HCT116 (cell line): ENCODE measurements around the gene TRIL. TPM values are rescaled to one million over a fixed set of nuclear protein-coding genes. Genes with fewer than 3 reads are reported as not detected.

Experiments
- ATAC-seq: fragments of 200-7000 bp; cut with Tn5 transposase; 2 replicates; pipeline ENCODE4 v1.9.1; 2020; ENCODE audit warnings: mild to moderate bottlenecking, moderate library complexity
- BruUV-seq: library from RNA; stranded (reverse); fragments of 400-500 nt; replicated peaks from 2 replicates; lab custom pipeline; 2021; lab: Mats Ljungman, UMichigan
- CTCF ChIA-PET: fragments of 300-600 bp; sonication (Branson Sonifier 250); formaldehyde crosslinking; loops from one replicate; lab custom pipeline; 2021; ENCODE audit warnings: antibody characterized with exemption; lab: Charles Lee
- POLR2A ChIA-PET: fragments of 300-600, 350-600 bp; sonication (Branson Sonifier 250); formaldehyde crosslinking; loops from one replicate; lab custom pipeline; 2021; ENCODE audit warnings: antibody characterized with exemption; lab: Charles Lee
- RAD21 ChIA-PET, 2 experiments: fragments of 300-600 bp; sonication (Branson Sonifier 250); formaldehyde crosslinking; loops; one replicate each; lab custom pipeline; 2023; ENCODE audit warnings: low total read pairs in 2 of 2; ENCODE audit not compliant: uncharacterized antibody in 2 of 2, unreplicated experiment in 2 of 2, low non-redundant PET in 1 of 2; lab: Charles Lee
- DNase-seq: peaks from one replicate; pipeline ENCODE4 v3.0.0-alpha.2; 2010; ENCODE audit warnings: low read depth, low spot score
- H2AFZ ChIP-seq: fragments of 200-600 bp; shearing (Covaris generic), sonication (generic); 2 replicates; pipeline ENCODE4 v1.6.1; 2017; ENCODE audit warnings: low read depth, mixed run types, mixed read lengths, antibody characterized with exemption, low read length; ENCODE audit not compliant: poor library complexity, severe bottlenecking
- H3K27ac ChIP-seq: 2 replicates; pipeline ENCODE4 v1.5.1; 2012; ENCODE audit warnings: low read depth, low read length
- H3K27me3 ChIP-seq: fragments of 200-600 bp; sonication (generic); 2 replicates; pipeline ENCODE4 v1.6.1; 2016; ENCODE audit warnings: mixed run types, low read length, mixed read lengths; ENCODE audit not compliant: insufficient read depth
- H3K36me3 ChIP-seq, 2 experiments: fragments of 200-500 bp in 1 of 2; fragments of 200-600 bp in 1 of 2; sonication (Bioruptor generic) in 1 of 2; sonication (generic) in 1 of 2; 2 replicates each; pipeline versions ENCODE4 v1.5.1 to v1.6.1; 2014 to 2016; ENCODE audit warnings: low read length in 2 of 2, inconsistent platforms in 1 of 2, mixed read lengths in 1 of 2, mixed run types in 1 of 2; ENCODE audit not compliant: insufficient read depth in 2 of 2, control insufficient read depth in 1 of 2
- H3K4me1 ChIP-seq, 2 experiments: fragments of 200-600 bp in 1 of 2; sonication (generic) in 1 of 2; 2 replicates each; pipeline versions ENCODE4 v1.5.1 to v1.6.1; 2012 to 2017; ENCODE audit warnings: low read length in 2 of 2, inconsistent platforms in 1 of 2, mild to moderate bottlenecking in 1 of 2, mixed read lengths in 1 of 2, mixed run types in 1 of 2, moderate library complexity in 1 of 2; ENCODE audit not compliant: insufficient read depth in 2 of 2, control insufficient read depth in 1 of 2
- H3K4me2 ChIP-seq: fragments of 200-600 bp; sonication (generic); 2 replicates; pipeline ENCODE4 v1.6.1; 2017; ENCODE audit warnings: mixed run types, low read length, mixed read lengths
- H3K4me3 ChIP-seq, 2 experiments: fragments of 200-600 bp in 1 of 2; sonication (generic) in 1 of 2; replicated peaks in 1 of 2; 2 replicates each; pipeline ENCODE4 v1.5.1; 2011 to 2016; ENCODE audit warnings: low read length in 2 of 2, control low read depth in 1 of 2, low read depth in 1 of 2, mild to moderate bottlenecking in 1 of 2, mixed read lengths in 1 of 2, mixed run types in 1 of 2
- H3K79me2 ChIP-seq: fragments of 200-600 bp; sonication (generic); 2 replicates; pipeline ENCODE4 v1.6.1; 2017; ENCODE audit warnings: mild to moderate bottlenecking, mixed run types, low read length, moderate library complexity, mixed read lengths; ENCODE audit not compliant: insufficient read depth
- H3K9ac ChIP-seq: fragments of 200-600 bp; sonication (generic); 2 replicates; pipeline ENCODE4 v1.6.1; 2016; ENCODE audit warnings: low read length, mixed read lengths
- H3K9me2 ChIP-seq: fragments of 200-600 bp; sonication (generic), shearing (Covaris generic); 2 replicates; pipeline ENCODE4 v1.6.1; 2017; ENCODE audit warnings: mixed run types, mild to moderate bottlenecking, moderate library complexity; ENCODE audit not compliant: insufficient read depth
- H3K9me3 ChIP-seq, 2 experiments: fragments of 200-500 bp in 1 of 2; fragments of 200-600 bp in 1 of 2; sonication (Bioruptor generic) in 1 of 2; sonication (generic) in 1 of 2; 2 replicates each; pipeline ENCODE4 v1.6.1; 2014 to 2017; ENCODE audit warnings: low read length in 2 of 2, mixed read lengths in 2 of 2, inconsistent platforms in 1 of 2, low read depth in 1 of 2, mild to moderate bottlenecking in 1 of 2, mixed run types in 1 of 2, moderate library complexity in 1 of 2; ENCODE audit not compliant: control insufficient read depth in 1 of 2, insufficient read depth in 1 of 2
- H4K20me1 ChIP-seq: fragments of 200-600 bp; sonication (generic), shearing (Covaris generic); 2 replicates; pipeline ENCODE4 v1.6.1; 2017; ENCODE audit warnings: mixed run types, mild to moderate bottlenecking, moderate library complexity; ENCODE audit not compliant: insufficient read depth
- CBX3 ChIP-seq: IDR thresholded peaks from 2 replicates; pipeline ENCODE4 v1.6.1; 2012; ENCODE audit warnings: low read depth
- CEBPB ChIP-seq: IDR thresholded peaks from 2 replicates; pipeline ENCODE4 v1.6.1; 2012; ENCODE audit warnings: low read depth
- EZH2phosphoT487 ChIP-seq: fragments of 200-600 bp; IDR thresholded peaks from 2 replicates; pipeline ENCODE4 v1.6.1; 2018; ENCODE audit warnings: antibody characterized with exemption, borderline replicate concordance
- JUND ChIP-seq: IDR thresholded peaks from 2 replicates; pipeline ENCODE4 v1.6.1; 2012
- RAD21 ChIP-seq: IDR thresholded peaks from 2 replicates; pipeline ENCODE4 v1.6.1; 2012; ENCODE audit warnings: low read depth, mild to moderate bottlenecking
- SIN3A ChIP-seq: IDR thresholded peaks from 2 replicates; pipeline ENCODE4 v1.6.1; 2012; ENCODE audit warnings: low read depth
- SP1 ChIP-seq: IDR thresholded peaks from 2 replicates; pipeline ENCODE4 v1.6.1; 2012; ENCODE audit warnings: low read depth
- SRF ChIP-seq: IDR thresholded peaks from 2 replicates; pipeline ENCODE4 v1.6.1; 2012; ENCODE audit warnings: low read depth
- TCF7L2 ChIP-seq: IDR thresholded peaks from 2 replicates; pipeline ENCODE4 v1.7.0; 2011; ENCODE audit warnings: borderline replicate concordance, inconsistent platforms; ENCODE audit not compliant: insufficient read depth, insufficient read length; ENCODE audit errors: extremely low read depth
- intact Hi-C: fragments of 100-400 bp; cut with micrococcal nuclease; formaldehyde crosslinking; loops from 2 replicates; pipeline ENCODE4 v1.10.0; 2022
- total RNA-seq: library from RNA; stranded (reverse); gene quantifications from one replicate; pipeline ENCODE4 v1.2.1, GENCODE V29; 2021; ENCODE audit not compliant: unreplicated experiment
- TF ChIP-seq, protein P1 (sequence below): IDR thresholded peaks from 2 replicates; pipeline ENCODE4 v1.6.1; 2012
- TF ChIP-seq, protein P2 (sequence below), 3 experiments: fragments of 200-600 bp in 1 of 3; sonication (generic) in 1 of 3; IDR thresholded peaks in 2 of 3; conservative IDR thresholded peaks in 1 of 3; 2 replicates each; pipeline ENCODE4 v1.5.1; 2012 to 2017; ENCODE audit warnings: low read depth in 2 of 3, low read length in 2 of 3, antibody characterized with exemption in 1 of 3, borderline replicate concordance in 1 of 3, control low read depth in 1 of 3, mild to moderate bottlenecking in 1 of 3, mixed read lengths in 1 of 3, mixed run types in 1 of 3, moderate library complexity in 1 of 3; ENCODE audit not compliant: insufficient read depth in 1 of 3

Gene TRIL
- total RNA-seq, 1 experiment from 2014 or later, result not detected

DNA sequence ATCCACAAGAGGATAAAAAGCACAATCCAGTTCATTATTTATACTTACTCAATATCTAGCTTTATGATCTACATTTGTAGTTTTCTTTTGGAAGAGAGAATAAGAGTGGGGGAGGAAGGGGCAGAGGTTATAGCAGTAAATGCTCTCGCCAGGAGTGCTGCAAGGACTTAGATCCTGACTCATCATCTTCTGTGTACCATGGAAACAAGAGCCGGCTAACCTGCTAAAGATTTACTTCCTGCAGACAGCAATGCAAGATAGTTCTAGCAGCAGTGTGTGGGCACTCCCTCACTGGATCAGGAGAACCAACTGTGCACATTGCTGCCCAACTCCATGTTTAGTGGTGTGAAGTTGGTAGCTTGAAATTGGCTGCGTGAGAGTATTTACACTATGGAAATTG lies 47.7 kb upstream of the TRIL start:
- no peak for DNase-seq
- Histone ChIP-seq H3K27ac (no peak overlapping the region), H3K9me2 (no peaks in the 10 kb centered on the region), H4K20me1 (no peaks in the 10 kb centered on the region), H3K9ac (no peak overlapping the region), H3K27me3 (no peaks in the 10 kb centered on the region), H3K79me2 (no peaks in the 10 kb centered on the region), H3K4me2 (no peak overlapping the region), H3K4me1 (no peaks in the 10 kb centered on the region), H3K4me3 (no peak overlapping the region), H2AFZ (no peak overlapping the region), H3K36me3 (no peaks in the 10 kb centered on the region), H3K9me3 (no peaks in the 10 kb centered on the region)
- BruUV-seq, result no TSS peak
- ChIA-PET POLR2A (no interaction called here), RAD21 (no interaction called here), CTCF (no interaction called here)
- ATAC-seq, result no peak
- TF ChIP-seq SIN3A (no peak), JUND (no peak), CBX3 (no peak), RAD21 (no peak), TCF7L2 (no peak), EZH2phosphoT487 (no peak), SP1 (no peak), CEBPB (no peak), SRF (no peak)
- TF ChIP-seq, protein P1, sequence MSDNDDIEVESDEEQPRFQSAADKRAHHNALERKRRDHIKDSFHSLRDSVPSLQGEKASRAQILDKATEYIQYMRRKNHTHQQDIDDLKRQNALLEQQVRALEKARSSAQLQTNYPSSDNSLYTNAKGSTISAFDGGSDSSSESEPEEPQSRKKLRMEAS, result no peak
- TF ChIP-seq, protein P2, sequence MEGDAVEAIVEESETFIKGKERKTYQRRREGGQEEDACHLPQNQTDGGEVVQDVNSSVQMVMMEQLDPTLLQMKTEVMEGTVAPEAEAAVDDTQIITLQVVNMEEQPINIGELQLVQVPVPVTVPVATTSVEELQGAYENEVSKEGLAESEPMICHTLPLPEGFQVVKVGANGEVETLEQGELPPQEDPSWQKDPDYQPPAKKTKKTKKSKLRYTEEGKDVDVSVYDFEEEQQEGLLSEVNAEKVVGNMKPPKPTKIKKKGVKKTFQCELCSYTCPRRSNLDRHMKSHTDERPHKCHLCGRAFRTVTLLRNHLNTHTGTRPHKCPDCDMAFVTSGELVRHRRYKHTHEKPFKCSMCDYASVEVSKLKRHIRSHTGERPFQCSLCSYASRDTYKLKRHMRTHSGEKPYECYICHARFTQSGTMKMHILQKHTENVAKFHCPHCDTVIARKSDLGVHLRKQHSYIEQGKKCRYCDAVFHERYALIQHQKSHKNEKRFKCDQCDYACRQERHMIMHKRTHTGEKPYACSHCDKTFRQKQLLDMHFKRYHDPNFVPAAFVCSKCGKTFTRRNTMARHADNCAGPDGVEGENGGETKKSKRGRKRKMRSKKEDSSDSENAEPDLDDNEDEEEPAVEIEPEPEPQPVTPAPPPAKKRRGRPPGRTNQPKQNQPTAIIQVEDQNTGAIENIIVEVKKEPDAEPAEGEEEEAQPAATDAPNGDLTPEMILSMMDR (IDR thresholded peaks at IDR 0.05 in 2 of 3, conservative IDR thresholded peaks at IDR 0.05 in 1 of 3; ENCODE audit: borderline replicate concordance in 1 of 3, insufficient read depth in 1 of 3, low read depth in 2 of 3, low read length in 2 of 3), result no peak
- intact Hi-C loops, result no loop called here
